Measurements from ENCODE around the gene CHID1. TPM values are rescaled to one million over a fixed set of nuclear protein-coding genes. Genes with fewer than 3 reads are reported as not detected.
A peak's percentile ranks its signal among the peaks of the same experiment; 100 is the strongest.

Gene CHID1
- polyA plus RNA-seq, 3 donors from 2014 or later: 52.2 to 74.6 (median 67.4) TPM

DNA sequence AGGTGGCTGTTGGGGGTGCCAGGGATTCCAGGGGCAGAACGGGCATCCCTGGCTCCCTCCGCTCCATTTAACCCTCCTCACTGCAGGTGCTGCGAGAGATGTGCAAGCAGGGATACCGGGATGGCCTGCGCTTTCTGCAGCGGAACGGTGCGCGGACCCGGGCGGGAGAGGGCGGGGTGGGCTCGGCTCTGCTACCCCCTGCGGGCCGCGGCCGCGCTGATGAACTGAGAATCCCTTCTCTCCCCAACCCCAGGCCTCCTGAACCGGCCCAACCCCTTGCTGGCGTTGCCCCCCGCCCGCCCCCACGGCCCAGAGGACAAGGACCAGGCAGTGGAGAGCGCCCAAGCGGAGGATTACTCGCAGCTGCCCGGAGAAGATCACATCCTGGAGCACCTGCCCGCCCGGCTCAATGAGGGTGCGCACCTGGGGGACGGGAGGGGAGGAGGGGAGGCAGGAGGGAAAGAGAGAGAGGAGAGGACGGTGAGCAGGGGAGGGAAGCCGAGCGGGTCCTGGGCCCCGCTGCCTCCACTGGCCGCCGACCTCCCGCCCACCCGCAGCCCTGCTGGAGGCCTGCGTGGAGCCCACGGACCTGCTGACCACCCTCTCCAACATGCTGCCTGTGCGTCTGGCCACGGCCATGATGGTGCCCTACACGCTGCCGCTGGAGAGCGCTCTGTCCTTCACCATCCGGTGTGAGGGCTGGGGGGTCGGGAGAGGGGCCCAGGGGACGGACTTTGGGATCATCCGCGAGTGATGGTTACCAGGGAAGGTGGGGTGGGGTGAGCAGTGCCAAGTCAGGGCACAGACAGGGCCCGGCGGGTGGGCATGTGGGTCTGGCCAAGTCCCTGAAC is 86.9 kb downstream of the CHID1 start:
- Mint-ChIP-seq H3K27ac (peak overlapping the region in 1 of 6 donors; percentile 45), H3K4me3 (no peak overlapping the region), H3K9me3 (no peaks in the 10 kb centered on the region), H3K4me1 (peaks cover 0 to 35% of the 10 kb centered on the region in 2 donors), H3K27me3 (ENCODE audit: low read depth in 3 of 3) (peaks cover 10 to 18% (median 16%) of the 10 kb centered on the region in 3 donors), H3K36me3 (peaks cover 0 to 5% (median 4%) of the 10 kb centered on the region in 3 donors)
- DNase-seq: no peak

DNA sequence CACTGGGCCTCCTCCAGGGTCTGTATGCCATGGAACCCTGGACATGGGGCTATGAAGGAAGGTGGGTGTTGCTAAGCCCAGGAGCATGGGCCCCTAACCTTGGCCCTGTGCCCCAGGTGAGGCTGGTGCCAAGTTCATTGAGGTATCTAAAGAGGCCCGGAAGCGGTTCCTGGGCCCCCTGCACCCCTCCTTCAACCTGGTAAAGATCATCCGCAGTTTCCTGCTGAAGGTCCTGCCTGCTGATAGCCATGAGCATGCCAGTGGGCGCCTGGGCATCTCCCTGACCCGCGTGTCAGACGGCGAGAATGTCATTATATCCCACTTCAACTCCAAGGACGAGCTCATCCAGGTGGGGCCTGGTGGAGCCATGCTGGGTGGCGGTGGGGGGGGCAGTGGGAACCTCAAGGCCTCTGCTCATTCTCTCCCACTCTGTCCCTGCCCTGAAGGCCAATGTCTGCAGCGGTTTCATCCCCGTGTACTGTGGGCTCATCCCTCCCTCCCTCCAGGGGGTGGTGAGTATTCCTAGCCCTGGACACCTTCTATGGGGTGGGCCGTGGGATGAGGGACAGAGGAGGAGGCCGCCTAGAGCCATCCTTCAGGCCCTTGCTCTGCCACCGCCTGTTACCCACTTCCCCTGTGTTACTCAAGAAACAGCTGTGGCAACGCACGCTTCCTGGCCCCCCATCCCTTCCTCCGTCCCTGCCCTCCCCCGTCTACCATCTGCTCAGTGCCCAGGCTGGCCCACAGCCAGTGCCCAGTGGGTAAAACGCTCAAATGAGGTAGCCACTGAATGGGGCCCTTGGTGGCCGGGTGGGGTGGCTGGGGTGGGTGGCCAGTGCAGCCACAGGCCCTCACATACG is 88.9 kb downstream of the CHID1 start:
- Mint-ChIP-seq H3K27me3 (ENCODE audit: low read depth in 3 of 3) (peaks cover 8 to 11% (median 10%) of the 10 kb centered on the region in 3 donors), H3K27ac (peak overlapping the region in 3 of 6 donors; percentile 34 to 61 (median 55)), H3K4me3 (peak overlapping the region in 4 of 5 donors; percentile 35 to 92 (median 77)), H3K9me3 (no peaks in the 10 kb centered on the region), H3K4me1 (peaks cover 0 to 26% of the 10 kb centered on the region in 2 donors), H3K36me3 (peaks cover 0 to 5% (median 4%) of the 10 kb centered on the region in 3 donors)
- no peak for DNase-seq

DNA sequence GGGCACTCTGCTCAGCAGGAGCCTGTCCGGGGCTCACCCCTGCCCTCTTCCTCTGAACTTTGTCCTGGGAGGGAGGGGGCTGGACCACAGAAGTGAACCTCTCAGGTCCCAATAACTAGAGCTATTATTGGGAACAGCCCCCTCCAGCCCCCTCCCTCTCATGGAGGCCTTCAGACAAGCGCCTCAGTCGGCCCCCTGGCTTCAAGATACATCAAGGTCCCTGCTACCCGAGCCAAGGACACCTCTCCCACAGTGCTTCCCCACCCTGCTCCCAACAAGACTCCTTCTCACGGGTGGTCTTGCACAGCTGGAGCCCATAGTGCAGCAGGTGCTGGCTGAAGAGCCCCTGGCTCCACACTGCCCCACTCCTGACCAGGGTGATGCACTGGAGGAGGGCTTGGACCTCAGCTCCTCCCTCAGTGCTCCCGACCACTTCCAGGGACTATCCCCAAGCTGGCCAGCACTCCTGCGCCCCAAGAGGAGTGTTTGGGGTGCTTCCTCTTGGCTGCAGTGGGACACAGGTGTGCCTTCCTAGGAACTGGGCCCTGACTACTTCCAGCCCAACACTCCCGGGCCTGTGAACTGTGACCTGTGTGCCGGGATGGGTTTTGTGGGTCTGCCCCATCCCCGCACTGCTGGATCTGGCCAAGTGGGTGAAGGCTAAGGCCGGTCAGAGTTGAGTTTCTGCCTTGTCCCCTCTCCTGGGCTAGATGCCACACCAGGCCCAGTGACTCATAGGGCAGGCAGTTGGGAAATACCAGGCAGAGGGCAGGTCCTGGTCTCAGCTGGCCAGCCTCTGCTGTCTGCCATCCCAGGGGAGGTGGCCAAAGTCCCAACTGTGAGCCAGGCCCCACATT is 89.7 kb downstream of the CHID1 start:
- peaks cover 0 to 5% (median 4%) of the 10 kb centered on the region in 3 donors for H3K36me3 Mint-ChIP-seq
- DNase-seq: no peak
- H3K4me1 Mint-ChIP-seq: peaks cover 0 to 22% of the 10 kb centered on the region in 2 donors
- H3K4me3 Mint-ChIP-seq: peak overlapping the region; percentile 79 to 92 (median 89)
- no peaks in the 10 kb centered on the region for H3K9me3 Mint-ChIP-seq
- peaks cover 5 to 13% (median 6%) of the 10 kb centered on the region in 3 donors for H3K27me3 Mint-ChIP-seq (ENCODE audit: low read depth in 3 of 3)
- H3K27ac Mint-ChIP-seq: peak overlapping the region in 4 of 6 donors; percentile 34 to 87 (median 70)

DNA sequence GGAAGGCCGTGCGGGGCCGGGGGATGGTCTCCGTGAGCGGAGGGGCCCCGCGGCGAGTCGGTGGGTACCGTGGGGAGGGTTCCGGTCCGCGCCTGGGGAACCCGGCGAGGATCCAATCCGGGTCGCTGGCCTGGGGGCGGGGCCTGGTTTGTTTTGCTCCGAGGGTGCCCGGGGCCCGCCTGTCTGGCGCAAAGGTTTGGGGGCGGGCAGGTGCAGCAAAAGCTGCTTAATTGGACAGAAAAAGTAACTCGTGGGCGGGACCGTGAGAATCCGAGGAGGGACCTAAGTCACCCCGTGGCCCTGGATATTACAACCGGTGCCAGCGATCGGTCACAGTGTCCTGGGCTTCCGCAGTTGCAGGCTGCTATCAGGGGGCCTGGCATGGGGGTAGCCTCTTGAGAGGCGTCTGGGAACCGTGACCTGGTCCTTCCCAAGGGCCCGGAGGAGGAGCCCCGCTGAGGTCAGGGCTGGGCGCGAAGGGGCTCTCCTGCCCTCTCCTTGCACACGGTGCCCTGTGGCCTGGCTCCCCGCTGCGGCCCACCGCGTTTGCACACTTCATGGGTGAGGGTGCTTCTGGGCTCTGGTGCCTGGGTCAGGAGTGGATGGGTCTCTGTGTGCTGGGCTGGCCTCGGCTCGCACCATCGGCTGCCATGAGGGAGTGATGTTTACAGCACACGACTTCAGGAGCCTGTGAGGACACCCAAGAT is 90.5 kb downstream of the CHID1 start:
- H3K27me3 Mint-ChIP-seq (ENCODE audit: low read depth in 3 of 3): peaks cover 2 to 13% (median 4%) of the 10 kb centered on the region in 3 donors
- peak; percentile 95 to 96 (median 96) for DNase-seq
- peaks cover 0 to 2% (median 2%) of the 10 kb centered on the region in 3 donors for H3K36me3 Mint-ChIP-seq
- H3K27ac Mint-ChIP-seq: peak overlapping the region; percentile 48 to 94 (median 90)
- H3K4me1 Mint-ChIP-seq: peaks cover 0 to 20% of the 10 kb centered on the region in 2 donors
- no peaks in the 10 kb centered on the region for H3K9me3 Mint-ChIP-seq
- H3K4me3 Mint-ChIP-seq: peak overlapping the region; percentile 79 to 92 (median 89)

DNA sequence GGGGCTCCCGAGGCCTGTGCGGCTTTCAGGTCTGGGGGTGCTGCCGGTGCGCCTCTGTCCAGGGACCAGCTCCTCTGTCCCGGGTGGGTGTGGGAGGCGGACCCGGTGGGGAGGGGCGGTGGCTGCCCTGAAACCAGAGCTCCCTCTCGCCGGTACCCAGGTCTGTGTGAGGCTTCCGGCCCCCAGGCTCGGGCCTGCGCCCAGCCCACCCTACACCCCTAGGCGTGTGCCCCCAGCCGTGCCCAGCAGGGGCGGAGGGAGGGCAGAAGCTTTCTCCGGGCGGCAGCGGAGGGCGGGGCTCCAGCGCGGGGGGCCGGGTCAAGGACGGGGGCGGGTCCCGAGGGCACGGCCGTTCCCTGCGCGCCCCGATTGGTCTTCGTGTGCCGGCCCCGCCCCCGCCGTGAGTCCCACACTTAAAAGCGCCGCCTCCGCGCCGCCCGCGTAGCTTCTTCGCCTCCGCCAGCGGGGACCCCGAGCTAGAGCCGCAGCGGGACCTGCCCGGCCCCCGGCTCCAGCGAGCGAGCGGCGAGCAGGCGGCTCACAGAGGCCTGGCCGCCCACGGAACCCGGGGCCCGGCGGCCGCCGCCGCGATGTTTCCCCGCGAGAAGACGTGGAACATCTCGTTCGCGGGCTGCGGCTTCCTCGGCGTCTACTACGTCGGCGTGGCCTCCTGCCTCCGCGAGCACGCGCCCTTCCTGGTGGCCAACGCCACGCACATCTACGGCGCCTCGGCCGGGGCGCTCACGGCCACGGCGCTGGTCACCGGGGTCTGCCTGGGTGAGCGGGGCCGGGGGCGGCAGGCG is 91.3 kb downstream of the CHID1 start:
- no peaks in the 10 kb centered on the region for H3K9me3 Mint-ChIP-seq

DNA sequence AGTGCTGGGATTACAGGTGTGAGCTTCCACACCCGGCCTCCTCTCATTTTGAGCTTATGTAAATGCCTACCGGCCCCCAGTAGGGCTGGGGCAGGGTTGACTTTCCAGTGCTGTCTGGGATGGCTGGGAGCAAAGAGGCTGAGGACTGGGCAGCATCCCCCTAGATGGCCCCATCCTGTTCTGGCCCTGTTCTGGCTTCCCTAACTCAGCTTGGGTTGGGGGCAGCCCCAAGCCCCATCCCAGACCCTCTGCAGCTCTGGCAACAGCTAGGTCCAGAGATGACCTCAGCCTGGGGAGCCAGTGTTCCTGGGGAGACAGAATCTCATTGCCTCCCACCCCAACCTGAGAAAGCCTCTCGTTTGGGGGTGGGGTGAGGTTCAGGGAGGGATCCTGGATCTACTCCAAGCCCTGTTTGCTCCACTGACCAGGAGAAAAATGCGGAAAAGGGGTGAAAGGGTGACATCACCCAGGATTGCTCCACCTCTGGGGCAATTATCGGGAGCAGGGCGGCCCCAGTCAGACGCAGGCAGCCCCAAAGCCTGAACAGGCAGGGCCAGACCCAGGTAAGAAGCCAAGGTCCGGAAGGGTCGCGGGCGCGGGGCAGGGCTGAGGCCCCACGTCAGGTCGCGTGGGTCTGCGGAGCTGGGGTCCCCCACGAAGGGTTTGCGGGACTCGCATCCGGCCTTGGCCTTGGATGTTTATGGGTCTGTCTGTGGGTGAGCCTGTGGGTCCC is 92.0 kb downstream of the CHID1 start, which contains the start of gene PNPLA2:
Gene PNPLA2, plus strand, starts transcription at position 519 of the 733 bp plus-strand sequence. CDS start 805 bp downstream, outside the sequence.
- Mint-ChIP-seq H3K9me3 (no peaks in the 10 kb centered on the region), H3K27ac (peak within 1 kb of the TSS; percentile 39 to 94 (median 70)), H3K4me3 (peak within 1 kb of the TSS; percentile 81 to 92 (median 89)), H3K4me1 (peaks cover 0 to 18% of the 10 kb centered on the region in 2 donors), H3K27me3 (ENCODE audit: low read depth in 3 of 3) (peaks cover 0 to 13% (median 2%) of the 10 kb centered on the region in 3 donors), H3K36me3 (no peaks in the 10 kb centered on the region)
- no peak for DNase-seq

More for the DNA sequence above, 91.3 kb downstream of the CHID1 start:
- peak overlapping the region; percentile 79 to 92 (median 89) for H3K4me3 Mint-ChIP-seq
- DNase-seq: peak; percentile 90 to 94 (median 93)
- H3K4me1 Mint-ChIP-seq: peaks cover 0 to 18% of the 10 kb centered on the region in 2 donors
- peaks cover 0 to 13% (median 2%) of the 10 kb centered on the region in 3 donors for H3K27me3 Mint-ChIP-seq (ENCODE audit: low read depth in 3 of 3)
- peak overlapping the region in 5 of 6 donors; percentile 39 to 94 (median 64) for H3K27ac Mint-ChIP-seq
- H3K36me3 Mint-ChIP-seq: no peaks in the 10 kb centered on the region

Other genes starting within 250 kb of the CHID1 start
- gene DEAF1, start 215.6 kb downstream of the CHID1 start, polyA plus RNA-seq: 10 to 100 TPM; 17.8 to 31.6 (median 18.6) TPM
- gene TMEM80, start 215.0 kb downstream of the CHID1 start, polyA plus RNA-seq: 10 to 100 TPM; 21.3 to 32.4 (median 30.4) TPM
- gene EPS8L2, start 204.6 kb downstream of the CHID1 start, polyA plus RNA-seq: 10 to 100 TPM; 12.9 to 15.1 (median 15.0) TPM
- 100 to 1,000 TPM; 163 to 189 (median 180) TPM for gene TALDO1, start 163.3 kb downstream of the CHID1 start, polyA plus RNA-seq
- 1 to 10 TPM; 5.8 to 9.7 (median 6.7) TPM for gene GATD1, start 133.3 kb downstream of the CHID1 start, polyA plus RNA-seq
- not detected for gene CEND1, start 120.7 kb downstream of the CHID1 start, polyA plus RNA-seq
- gene SLC25A22, start 112.5 kb downstream of the CHID1 start, polyA plus RNA-seq: 10 to 100 TPM in 1 of 3 donors, 1 to 10 TPM in 2; 5.2 to 14.9 (median 7.7) TPM
- 1 to 10 TPM; 2.6 to 7.7 (median 2.7) TPM for gene PIDD1, start 105.6 kb downstream of the CHID1 start, polyA plus RNA-seq
- 1,000 to 10,000 TPM in 2 of 3 donors, 100 to 1,000 TPM in 1; 640 to 2,076 (median 1,474) TPM for gene RPLP2, start 100.8 kb downstream of the CHID1 start, polyA plus RNA-seq
- gene PNPLA2, start 91.9 kb downstream of the CHID1 start, polyA plus RNA-seq: 10 to 100 TPM; 10.9 to 42.3 (median 23.4) TPM
- gene CRACR2B, start 82.9 kb downstream of the CHID1 start, polyA plus RNA-seq: 1 to 10 TPM in 1 of 3 donors, under 1 TPM in 1, not detected in 1; 0.74 to 2.2 TPM
- gene CD151, start 77.9 kb downstream of the CHID1 start, polyA plus RNA-seq: 10 to 100 TPM; 19.7 to 25.7 (median 23.7) TPM
- gene POLR2L, start 68.3 kb downstream of the CHID1 start, polyA plus RNA-seq: 100 to 1,000 TPM; 139 to 200 (median 142) TPM
- gene TSPAN4, start 68.0 kb downstream of the CHID1 start, polyA plus RNA-seq: 10 to 100 TPM; 23.4 to 38.7 (median 37.2) TPM
- gene AP2A2, start 15.1 kb upstream of the CHID1 start, polyA plus RNA-seq: 10 to 100 TPM in 1 of 3 donors, 1 to 10 TPM in 2; 2.5 to 11.0 (median 7.1) TPM
- gene MUC6, start 125.9 kb upstream of the CHID1 start, polyA plus RNA-seq: not detected
- gene MUC2, start 164.1 kb upstream of the CHID1 start, polyA plus RNA-seq: not detected
- gene MUC5AC, start 247.1 kb upstream of the CHID1 start, polyA plus RNA-seq: not detected

Data from immature natural killer cell (primary cell).